Activated CD4-positive, alpha-beta T cell treated with anti-CD3 and anti-CD28 coated beads, Interleukin-10, Interleukin-2, amounts not matched to agents 100 ng/mL and 50 ng/mL, durations not matched to agents 16 hours and 8 hours (primary cell): Measurements from ENCODE around the gene OSMR.
"Not testable (repeated sequence)": the region's sequence is repeated elsewhere in the genome, so short reads cannot be mapped to it uniquely, and the experiment has no call there.

Experiments
- DNase-seq: peaks from one replicate; pipeline ENCODE4 v3.0.0-alpha.2; 2020

The OSMR gene

GRCh38 chr5:38831117-38831516 is 14.7 kb upstream of the OSMR start:
- DNase-seq: no peak

GRCh38 chr5:38831909-38832308 is 13.9 kb upstream of the OSMR start:
- peak; percentile 40 for DNase-seq

- DNase-seq: no peak
Measured at GRCh38 chr5:38832810-38833209, 13.0 kb upstream of the OSMR start.

- DNase-seq: no peak
Measured at GRCh38 chr5:38835887-38836286, 9.9 kb upstream of the OSMR start.

GRCh38 chr5:38837416-38837815 is 8.4 kb upstream of the OSMR start:
- no peak for DNase-seq

GRCh38 chr5:38837932-38838331 is 7.9 kb upstream of the OSMR start:
- no peak for DNase-seq

- DNase-seq: no peak
Measured at GRCh38 chr5:38843665-38844064, 2.1 kb upstream of the OSMR start.

- no peak for DNase-seq
Measured at GRCh38 chr5:38846379-38847011, 683 bp downstream of the OSMR start.

- no peak for DNase-seq
Measured at GRCh38 chr5:38847559-38848347, 1.9 kb downstream of the OSMR start.

GRCh38 chr5:38848637-38849036 is 2.8 kb downstream of the OSMR start:
- no peak for DNase-seq

GRCh38 chr5:38851640-38852039 is 5.8 kb downstream of the OSMR start:
- not testable (repeated sequence) for DNase-seq

- no peak for DNase-seq
Measured at GRCh38 chr5:38853753-38854470, 8.1 kb downstream of the OSMR start.

GRCh38 chr5:38854907-38855306 is 9.1 kb downstream of the OSMR start:
- DNase-seq: no peak

- DNase-seq: no peak
Measured at GRCh38 chr5:38856660-38857059, 10.8 kb downstream of the OSMR start.

GRCh38 chr5:38858839-38859238 is 13.0 kb downstream of the OSMR start:
- no peak for DNase-seq

GRCh38 chr5:38861986-38862770 is 16.4 kb downstream of the OSMR start:
- not testable (repeated sequence) for DNase-seq

- DNase-seq: no peak
Measured at GRCh38 chr5:38866362-38867031, 20.7 kb downstream of the OSMR start.

GRCh38 chr5:38867032-38867398 is 21.2 kb downstream of the OSMR start:
- no peak for DNase-seq

GRCh38 chr5:38867416-38867815 is 21.6 kb downstream of the OSMR start:
- no peak for DNase-seq

- DNase-seq: no peak
Measured at GRCh38 chr5:38870595-38870994, 24.8 kb downstream of the OSMR start.

- DNase-seq: no peak
Measured at GRCh38 chr5:38871058-38871605, 25.3 kb downstream of the OSMR start.
